Measurements from ENCODE around the gene SPRY1. TPM values are rescaled to one million over a fixed set of nuclear protein-coding genes. Genes with fewer than 3 reads are reported as not detected.
A peak's percentile ranks its signal among the peaks of the same experiment; 100 is the strongest.

Gene SPRY1
- total and polyA plus RNA-seq, 2 of the 8 experiments (the other 6 are each of a cell fraction or from before 2014, with no cell fraction given) = 11.7 to 56.2 TPM

DNA sequence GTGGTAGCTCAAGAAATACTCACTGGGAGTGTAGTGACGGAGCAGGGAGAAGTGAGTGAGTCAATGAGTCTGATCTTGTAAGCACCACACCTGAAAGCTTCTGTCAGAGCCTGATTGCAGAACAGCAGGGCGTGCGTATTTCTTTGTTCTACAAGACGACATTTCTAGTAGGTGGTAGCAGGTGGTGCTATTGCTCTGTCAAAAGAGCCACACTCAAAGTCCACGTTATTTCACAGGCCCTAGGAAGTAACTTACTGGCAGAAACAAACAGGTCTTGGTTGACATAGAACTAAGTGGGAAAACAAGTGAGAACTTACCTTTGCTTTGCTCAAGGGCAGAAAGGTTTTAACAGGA, 46.4 kb upstream of the SPRY1 start (continued):
- peak in 2 of 3 experiments; percentile 70 to 72; a peak in 3 of 4 replicates for TF ChIP-seq CTCF (IDR thresholded peaks at IDR 0.05; ENCODE audit: control extremely low read depth in 1 of 3, insufficient read depth in 1 of 3, low read depth in 1 of 3, low read length in 3 of 3)
- TF ChIP-seq EGR1 (IDR thresholded peaks at IDR 0.05; ENCODE audit: borderline replicate concordance, low read depth, low read length) = no peak
- no peak for TF ChIP-seq CHD2 (IDR thresholded peaks at IDR 0.05; ENCODE audit: low read length)
- TF ChIP-seq HDAC2 (IDR thresholded peaks at IDR 0.05; ENCODE audit: borderline replicate concordance in 1 of 2, low read depth in 2 of 2, low read length in 2 of 2) = no peak
- no peak for TF ChIP-seq BCL11A (IDR thresholded peaks at IDR 0.05; ENCODE audit: low read depth in 2 of 2, low read length in 2 of 2)
- no peak for TF ChIP-seq GTF2F1 (IDR thresholded peaks at IDR 0.05; ENCODE audit: borderline replicate concordance, low read depth, low read length)
- TF ChIP-seq JUND (IDR thresholded peaks at IDR 0.05; ENCODE audit: low read length) = no peak
- no peak for TF ChIP-seq RXRA (IDR thresholded peaks at IDR 0.05; ENCODE audit: insufficient read depth, low read depth, low read length)
- TF ChIP-seq FOSL1 (IDR thresholded peaks at IDR 0.05; ENCODE audit: insufficient read depth, low read depth, low read length) = no peak
- TF ChIP-seq ATF2 (IDR thresholded peaks at IDR 0.05; ENCODE audit: low read length) = no peak
- TF ChIP-seq RAD21 (IDR thresholded peaks at IDR 0.05 in 1 of 2, conservative IDR thresholded peaks at IDR 0.05 in 1 of 2; ENCODE audit: low read depth in 2 of 2, low read length in 2 of 2) = peak; percentile 95 to 96
- no peak for TF ChIP-seq E2F6 (IDR thresholded peaks at IDR 0.05)
- no peak for TF ChIP-seq USF2 (IDR thresholded peaks at IDR 0.05; ENCODE audit: low read length)
- TF ChIP-seq KDM1A (IDR thresholded peaks at IDR 0.05; ENCODE audit: borderline replicate concordance, low read length) = no peak
- peak; percentile 41 for TF ChIP-seq NANOG (IDR thresholded peaks at IDR 0.05; ENCODE audit: insufficient read depth, low read depth, low read length, poor library complexity, severe bottlenecking)
